GM19023 (cell line): ENCODE data around the gene SLX4IP.

Experiments
- ATAC-seq: cut with Tn5 transposase; IDR thresholded peaks from one replicate; pipeline ENCODE4 v1.9.1; 2021; ENCODE audit warnings: mild to moderate bottlenecking, moderate library complexity; ENCODE audit not compliant: unreplicated experiment

Gene SLX4IP

GRCh38 chr20:10655720-10656669, 220.9 kb downstream of the SLX4IP start:
- no peak for ATAC-seq

GRCh38 chr20:10657453-10657852, 222.3 kb downstream of the SLX4IP start:
- ATAC-seq = no peak

DNA sequence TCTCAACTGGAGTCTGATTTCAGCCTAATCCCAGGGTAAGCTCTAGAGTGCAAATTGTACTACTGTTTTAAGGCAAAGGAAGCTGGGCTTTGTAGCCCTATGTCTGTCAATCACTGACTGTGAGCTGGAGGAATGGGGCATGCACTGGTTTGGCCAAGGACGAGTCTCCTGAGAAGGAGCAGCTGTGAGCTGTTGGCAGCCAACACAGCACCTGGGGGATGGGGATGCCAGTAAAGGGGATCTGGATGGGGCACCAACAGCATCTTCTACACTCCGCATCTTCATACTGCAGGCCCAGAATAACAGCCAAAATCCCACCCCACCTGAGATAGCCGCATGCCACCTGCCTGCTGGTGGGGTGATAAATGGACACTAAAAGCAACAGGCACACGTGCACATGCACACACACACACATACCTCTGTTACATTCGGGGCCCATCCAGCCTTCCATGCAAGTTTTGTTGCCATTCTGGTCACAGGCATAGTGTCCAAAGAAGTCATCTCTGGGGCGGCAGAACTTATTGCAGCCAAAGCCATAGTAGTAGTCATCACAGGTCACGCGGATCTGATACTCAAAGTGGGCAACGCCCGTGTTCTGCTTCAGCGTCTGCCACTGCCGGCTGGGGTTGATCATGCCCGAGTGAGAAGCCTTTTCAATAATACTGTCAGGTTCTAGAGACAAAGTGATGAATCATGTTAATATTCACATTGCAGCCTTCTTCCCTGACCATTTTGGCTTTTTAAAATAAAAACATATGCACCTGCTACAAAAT, 223.1 kb downstream of the SLX4IP start:
- no peak for ATAC-seq

DNA sequence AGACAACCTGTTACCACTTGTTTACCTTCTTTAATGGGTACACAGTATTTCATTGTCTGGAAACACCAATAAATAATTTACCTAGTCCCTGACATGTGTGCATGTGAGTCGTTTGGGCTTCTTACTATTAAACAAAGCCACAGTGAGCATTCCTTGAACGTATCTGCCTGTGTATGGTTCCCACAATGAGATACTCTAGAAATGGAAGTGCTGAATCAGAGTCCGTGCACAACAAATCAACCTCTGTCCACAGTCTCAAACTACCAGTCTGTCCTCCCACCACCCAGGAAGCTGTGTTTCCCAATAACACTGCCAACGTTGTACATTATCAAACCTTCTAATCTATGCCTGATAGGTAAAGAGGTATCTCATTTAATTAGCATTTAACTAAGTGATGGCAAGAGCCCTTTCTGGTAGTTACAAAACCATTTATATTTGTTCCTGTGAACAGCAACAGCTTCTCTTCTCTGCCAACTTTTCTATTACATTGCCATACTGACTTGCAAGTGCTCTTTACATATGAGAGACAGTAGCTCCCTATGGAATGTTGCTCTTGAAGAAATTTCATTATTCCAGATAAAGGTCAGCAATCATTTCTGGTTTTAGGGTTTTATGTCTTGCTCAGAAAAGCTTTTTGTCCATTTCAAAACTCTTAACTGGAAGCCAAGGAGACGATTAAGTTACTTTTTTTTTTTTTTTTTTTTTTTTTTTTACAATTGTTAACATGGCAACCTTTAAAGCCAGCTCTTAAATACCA, 223.9 kb downstream of the SLX4IP start:
- no peak for ATAC-seq

GRCh38 chr20:10659651-10660601, 224.8 kb downstream of the SLX4IP start:
- ATAC-seq = no peak

DNA sequence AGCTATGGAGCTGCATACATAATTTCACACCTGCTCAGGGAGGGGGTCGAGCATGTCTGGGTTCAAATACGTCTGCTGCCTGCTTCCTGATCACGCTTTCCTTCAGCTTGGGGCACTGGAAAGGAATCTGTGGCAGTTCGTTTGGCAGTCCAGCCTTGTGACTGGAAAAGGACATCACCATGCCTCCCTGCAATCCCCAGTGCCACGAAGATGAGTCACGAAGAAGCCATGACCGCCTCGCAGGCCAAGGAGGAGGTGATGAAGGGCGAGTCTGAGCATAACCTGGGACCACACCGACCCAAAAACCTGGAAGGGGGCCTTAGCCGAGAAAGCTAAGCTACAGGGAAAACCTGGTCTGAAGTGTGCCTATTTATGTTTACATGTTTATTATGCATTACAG, 225.6 kb downstream of the SLX4IP start:
- no peak for ATAC-seq

- ATAC-seq = no peak
Measured at GRCh38 chr20:10661261-10661660, 226.2 kb downstream of the SLX4IP start.

- ATAC-seq = no peak
Measured at GRCh38 chr20:10662151-10662550, 227.0 kb downstream of the SLX4IP start.

GRCh38 chr20:10662661-10663458, 227.8 kb downstream of the SLX4IP start:
- no peak for ATAC-seq

DNA sequence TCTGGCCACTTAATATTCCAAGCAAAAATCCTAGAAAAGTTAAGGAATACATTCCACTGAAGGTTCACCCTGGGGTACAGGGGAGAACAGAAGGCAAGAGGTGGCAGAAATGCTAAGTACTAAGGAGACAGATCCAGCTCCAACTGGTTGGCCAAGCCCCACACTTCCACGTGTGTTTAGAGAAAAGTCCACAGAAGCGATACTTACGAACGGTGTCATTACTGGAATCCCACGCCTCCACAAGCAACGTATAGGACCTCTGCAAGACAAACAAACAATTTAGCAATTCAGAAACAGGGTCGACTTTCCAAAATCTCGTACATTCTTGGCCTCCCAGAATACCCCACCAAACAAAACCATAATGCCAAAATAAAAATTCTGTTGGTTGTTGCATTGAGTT, 228.7 kb downstream of the SLX4IP start:
- ATAC-seq = no peak

GRCh38 chr20:10665027-10665561, 230.0 kb downstream of the SLX4IP start:
- ATAC-seq = no peak

DNA sequence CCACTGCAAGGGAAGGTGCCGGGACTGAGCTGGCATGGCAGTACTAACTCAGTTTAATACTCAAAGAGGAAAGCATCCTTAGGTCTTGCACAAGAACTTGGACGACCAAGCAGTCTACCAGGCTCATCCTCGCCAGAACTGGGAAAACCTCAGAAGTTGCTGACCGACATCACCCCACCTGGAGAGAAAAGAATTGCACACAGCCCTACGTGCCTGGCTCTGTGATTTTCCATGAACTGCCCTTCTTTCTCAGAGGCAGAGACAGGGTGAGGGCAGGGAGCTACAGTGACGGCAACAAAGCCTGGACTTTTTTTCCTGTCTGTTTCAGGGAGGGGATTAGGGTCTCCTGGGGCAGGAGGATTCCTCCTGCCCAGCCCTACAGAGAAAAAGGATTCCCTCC, 230.7 kb downstream of the SLX4IP start:
- no peak for ATAC-seq

GRCh38 chr20:10666221-10667076, 231.3 kb downstream of the SLX4IP start:
- ATAC-seq = no peak

- no peak for ATAC-seq
Measured at GRCh38 chr20:10667077-10667401, 231.9 kb downstream of the SLX4IP start.

- no peak for ATAC-seq
Measured at GRCh38 chr20:10667560-10668167, 232.6 kb downstream of the SLX4IP start.

GRCh38 chr20:10668677-10669368, 233.7 kb downstream of the SLX4IP start:
- no peak for ATAC-seq

DNA sequence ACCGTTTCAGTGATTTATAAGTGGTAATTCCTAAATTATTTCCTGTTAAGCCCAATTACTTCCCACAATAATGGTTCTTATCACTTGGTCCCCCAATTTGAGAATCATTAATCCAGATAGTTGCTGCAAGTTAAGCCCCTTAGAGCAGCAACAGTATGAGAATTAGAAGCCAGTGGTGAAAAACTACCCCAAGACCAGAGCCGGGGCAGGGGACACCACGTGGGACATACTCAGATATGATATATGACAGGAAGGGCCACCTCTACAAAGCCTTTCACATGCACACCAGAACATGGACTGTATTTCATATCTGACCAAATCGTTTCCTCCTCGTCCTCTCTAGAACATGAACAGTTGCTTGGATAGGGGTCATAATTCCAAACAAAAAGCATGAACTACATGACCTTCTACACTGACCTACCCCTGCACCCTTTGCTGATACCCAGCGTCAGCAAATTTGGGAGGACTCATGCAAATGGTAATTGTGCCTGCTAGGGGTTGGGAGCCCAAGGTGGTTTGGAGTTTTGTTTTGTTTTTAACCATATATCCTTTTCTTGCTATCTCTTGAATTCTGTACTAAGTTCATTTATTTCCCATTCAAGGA, 234.8 kb downstream of the SLX4IP start:
- ATAC-seq = no peak
